Left renal cortex interstitium (tissue), 4 donors: ENCODE measurements around the gene EHBP1. TPM values are rescaled to one million over a fixed set of nuclear protein-coding genes. Genes with fewer than 3 reads are reported as not detected.

Experiments used
- DNase-seq, 4 donors: peaks; one replicate each; pipeline ENCODE4 v3.0.0-alpha.2; 2013; ENCODE audit warnings: low read depth in 4 of 4, low spot score in 2 of 4, missing footprints in 1 of 4
- polyA plus RNA-seq, 4 donors: library from polyadenylated mRNA; unstranded; fragments of 120-200 nt; gene quantifications; one replicate each; pipeline ENCODE4 v1.2.1, GENCODE V29; 2013; ENCODE audit not compliant: insufficient read length in 4 of 4

Gene EHBP1
- polyA plus RNA-seq, 4 donors, result 40.8 to 55.7 (median 46.5) TPM

DNA sequence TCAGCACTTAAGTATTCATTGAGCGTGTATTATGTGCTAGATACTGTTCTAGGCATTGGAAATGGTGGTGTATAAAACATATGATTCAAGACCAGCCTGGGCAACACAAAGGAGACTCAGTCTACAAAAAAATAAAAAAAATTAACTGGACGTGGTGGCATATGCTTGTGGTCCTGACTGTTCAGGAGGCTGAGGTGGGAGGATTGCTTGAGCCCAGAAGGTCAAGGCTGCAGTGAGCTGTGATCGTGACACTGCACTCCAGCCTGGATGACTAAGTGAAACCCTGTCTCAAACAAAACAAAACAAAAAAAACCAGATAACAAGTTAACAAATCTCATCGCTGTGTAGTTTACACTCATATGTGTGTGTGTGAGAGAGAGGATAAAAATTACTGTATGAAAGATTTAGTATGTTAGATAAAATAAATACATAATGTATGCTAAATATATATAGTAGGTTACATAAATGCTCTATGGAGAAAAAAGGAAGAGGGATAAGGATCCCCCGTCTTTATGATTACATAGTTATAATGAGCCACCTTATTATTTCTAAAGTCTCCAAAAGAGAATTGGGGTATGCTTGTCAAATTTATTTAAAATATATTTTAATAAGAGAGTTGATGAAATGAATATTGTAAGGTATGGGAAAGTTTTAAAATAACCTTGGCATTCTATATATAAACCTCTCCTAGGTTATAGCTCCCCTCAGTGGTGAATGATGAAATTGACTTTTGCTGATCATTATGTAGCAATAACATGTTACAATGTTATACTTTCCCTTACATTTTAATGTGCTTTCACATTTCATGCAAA lies 69.2 kb downstream of the EHBP1 start:
- DNase-seq, result peak in 2 of 4 donors; percentile 29 to 36

DNA sequence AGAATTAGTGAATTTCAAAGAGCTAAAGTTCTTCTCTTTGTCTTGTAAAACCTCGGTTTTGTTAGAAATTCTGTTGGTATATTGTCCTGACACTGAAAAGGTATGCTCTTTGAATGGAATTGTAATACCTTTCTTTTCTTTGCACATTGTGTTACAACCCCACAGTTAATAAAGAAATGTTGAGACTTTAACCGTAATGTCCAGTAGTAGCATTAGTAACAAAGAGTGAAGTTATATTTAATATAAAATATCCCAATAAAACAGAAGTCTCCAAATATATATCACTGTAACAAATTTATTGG lies 69.8 kb downstream of the EHBP1 start:
- no peak for DNase-seq

- no peak for DNase-seq
Measured at GRCh38 chr2:62783679-62784078, 78.2 kb downstream of the EHBP1 start.

GRCh38 chr2:62784341-62784740 lies 78.8 kb downstream of the EHBP1 start:
- no peak for DNase-seq

GRCh38 chr2:62785216-62785615 lies 79.7 kb downstream of the EHBP1 start:
- DNase-seq, result no peak

- no peak for DNase-seq
Measured at GRCh38 chr2:62785810-62786597, 80.5 kb downstream of the EHBP1 start.

GRCh38 chr2:62787386-62787785 lies 81.9 kb downstream of the EHBP1 start:
- DNase-seq, result peak in 1 of 4 donors; percentile 20

DNA sequence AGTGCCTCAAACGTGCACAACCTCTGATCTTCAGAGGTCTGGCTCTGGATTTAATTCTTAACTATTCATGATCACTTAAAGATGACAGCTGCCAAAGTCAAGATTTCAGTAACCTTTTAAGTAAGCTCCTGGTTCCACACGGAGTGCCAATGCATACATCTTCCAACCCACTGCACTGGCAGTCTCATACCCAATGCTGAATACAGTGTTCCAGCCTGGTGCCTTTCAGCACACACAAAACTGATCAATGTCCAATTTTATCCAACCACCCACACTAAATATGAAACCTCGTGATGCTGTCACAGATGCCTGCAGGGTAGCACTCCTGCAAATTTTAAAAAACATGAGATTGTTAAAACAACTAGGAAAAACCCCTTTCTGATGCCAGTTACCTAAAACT lies 84.0 kb downstream of the EHBP1 start:
- DNase-seq, result no peak

GRCh38 chr2:62789918-62790317 lies 84.4 kb downstream of the EHBP1 start:
- DNase-seq, result no peak

GRCh38 chr2:62792408-62792807 lies 86.9 kb downstream of the EHBP1 start:
- no peak for DNase-seq

- DNase-seq, result no peak
Measured at GRCh38 chr2:62793213-62793612, 87.7 kb downstream of the EHBP1 start.

GRCh38 chr2:62794791-62795190 lies 89.3 kb downstream of the EHBP1 start:
- DNase-seq, result no peak

DNA sequence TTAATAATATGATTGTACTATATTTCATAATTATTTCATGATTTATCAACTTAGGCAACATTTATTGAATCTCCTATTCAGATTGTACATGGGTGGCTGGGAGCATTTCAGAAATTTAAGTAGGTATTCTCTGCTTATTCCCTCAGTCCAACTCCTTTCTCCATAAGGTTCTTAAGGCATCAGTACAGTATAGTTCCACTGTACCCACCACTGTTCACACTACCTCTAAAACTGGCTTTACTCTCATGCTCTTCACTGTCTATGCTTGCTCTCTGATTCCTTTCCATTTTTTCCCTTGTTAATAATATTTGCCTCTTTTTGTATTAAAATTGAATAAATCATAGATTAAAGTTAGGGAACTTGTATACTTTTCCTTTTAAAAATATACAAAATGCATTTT lies 89.8 kb downstream of the EHBP1 start:
- DNase-seq, result no peak

DNA sequence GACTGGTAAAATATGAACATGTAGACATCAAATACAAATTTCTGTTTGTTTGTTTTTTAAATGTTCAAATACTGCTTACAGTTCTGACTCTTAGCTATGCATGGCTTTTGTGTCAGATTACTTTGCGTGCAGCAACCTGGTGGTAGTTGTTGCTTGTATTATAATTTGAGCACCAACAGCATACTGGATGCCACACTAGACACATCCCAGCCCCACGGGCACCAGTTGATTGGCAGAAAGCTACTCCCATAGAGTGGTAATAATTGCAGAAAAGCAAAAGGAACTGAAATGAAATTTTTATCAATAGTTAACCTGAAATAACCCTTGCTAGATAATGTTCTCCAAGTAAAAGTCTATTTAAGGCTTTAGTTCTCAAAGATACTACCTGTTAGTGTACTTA lies 91.6 kb downstream of the EHBP1 start:
- DNase-seq, result no peak

- no peak for DNase-seq
Measured at GRCh38 chr2:62800618-62801017, 95.1 kb downstream of the EHBP1 start.

DNA sequence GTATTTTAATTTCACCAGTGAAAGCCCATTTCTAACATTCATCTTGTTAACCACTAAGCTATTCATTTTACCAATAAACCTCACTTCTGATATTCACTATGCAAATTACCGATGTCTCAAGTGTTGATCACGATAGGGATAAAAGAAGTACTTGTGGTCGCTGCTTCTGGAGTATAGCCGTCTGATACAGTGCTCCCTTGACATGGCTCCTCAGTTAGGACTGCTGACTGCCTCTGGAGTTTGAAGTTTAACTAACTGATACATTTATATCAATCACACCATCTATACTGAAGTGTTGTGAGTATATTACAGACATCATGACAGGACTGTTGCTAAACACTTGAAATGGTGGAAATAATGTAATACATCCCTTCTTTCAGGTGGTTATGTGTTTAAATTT lies 95.6 kb downstream of the EHBP1 start:
- DNase-seq, result no peak

DNA sequence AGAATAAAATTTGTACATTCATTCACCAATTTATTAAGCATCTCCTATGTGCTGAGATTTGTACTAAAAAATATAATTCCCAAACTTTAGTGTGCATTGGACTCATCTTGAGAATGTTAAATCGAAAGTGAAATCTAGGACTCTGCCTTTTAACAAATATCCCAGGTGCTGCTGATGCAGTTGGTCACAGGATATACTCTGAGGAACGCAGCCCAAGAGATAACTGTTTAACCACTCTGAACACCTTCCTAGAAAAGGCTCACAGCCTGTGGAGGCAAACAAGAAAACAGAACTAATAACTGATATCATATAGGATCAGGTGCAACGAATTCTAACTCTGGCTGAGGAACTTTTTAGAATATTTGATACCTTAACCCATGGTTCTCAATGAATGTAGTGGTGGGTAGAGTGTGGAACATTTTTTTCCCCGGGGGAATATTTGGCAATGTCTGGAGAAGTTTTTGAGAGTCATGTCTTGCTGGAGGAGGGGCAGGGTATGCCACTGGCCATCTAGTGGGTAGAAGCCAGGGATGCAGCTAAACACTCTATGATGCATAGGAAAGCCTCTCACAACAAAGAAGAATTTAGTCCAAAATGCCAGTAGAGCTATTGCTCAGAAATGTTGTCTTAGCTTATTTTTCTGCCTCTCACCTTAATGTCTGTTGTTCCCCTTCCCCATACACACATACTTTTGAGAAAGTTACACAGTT lies 96.5 kb downstream of the EHBP1 start:
- DNase-seq, result no peak

DNA sequence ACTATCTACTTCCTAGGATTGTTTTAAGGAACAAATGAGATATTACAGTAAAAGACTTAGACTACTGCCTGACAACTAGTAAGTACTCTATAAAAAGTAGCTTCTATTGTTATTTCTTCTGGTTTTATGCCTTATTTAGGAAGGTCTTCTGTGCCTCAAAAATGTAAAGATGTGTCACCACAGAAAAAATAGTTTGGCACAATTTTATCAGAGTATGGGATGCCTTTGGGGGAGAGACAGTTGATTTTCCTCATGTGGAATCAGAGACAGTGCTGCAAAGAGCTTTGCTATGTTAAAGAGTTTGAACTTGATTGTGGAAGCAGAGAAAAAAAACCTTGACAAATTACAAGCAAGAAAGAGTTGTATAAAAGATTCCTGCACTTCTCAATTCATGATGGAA lies 98.4 kb downstream of the EHBP1 start:
- DNase-seq, result no peak

- no peak for DNase-seq
Measured at GRCh38 chr2:62806231-62806630, 100.7 kb downstream of the EHBP1 start.

DNA sequence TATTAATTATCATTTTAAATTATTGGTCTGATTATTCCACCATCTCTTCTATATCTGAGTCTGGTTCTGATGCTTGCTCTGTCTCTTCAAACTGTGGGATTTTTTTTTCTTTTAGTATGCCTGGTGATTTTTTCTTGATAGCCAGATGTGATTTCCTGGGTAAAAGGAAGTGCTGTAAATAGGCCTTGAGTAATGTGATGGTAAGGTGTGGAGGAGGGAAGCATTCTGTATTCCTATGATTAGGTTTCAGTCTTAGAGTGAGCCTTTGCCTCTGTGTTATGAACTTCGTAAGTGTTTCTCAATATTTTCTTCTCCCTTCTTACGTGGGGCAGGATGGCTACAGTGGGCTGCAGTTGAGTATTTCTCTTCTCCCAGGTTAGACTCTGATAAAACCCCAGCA lies 103.0 kb downstream of the EHBP1 start:
- no peak for DNase-seq

- no peak for DNase-seq
Measured at GRCh38 chr2:62811086-62811485, 105.6 kb downstream of the EHBP1 start.

DNA sequence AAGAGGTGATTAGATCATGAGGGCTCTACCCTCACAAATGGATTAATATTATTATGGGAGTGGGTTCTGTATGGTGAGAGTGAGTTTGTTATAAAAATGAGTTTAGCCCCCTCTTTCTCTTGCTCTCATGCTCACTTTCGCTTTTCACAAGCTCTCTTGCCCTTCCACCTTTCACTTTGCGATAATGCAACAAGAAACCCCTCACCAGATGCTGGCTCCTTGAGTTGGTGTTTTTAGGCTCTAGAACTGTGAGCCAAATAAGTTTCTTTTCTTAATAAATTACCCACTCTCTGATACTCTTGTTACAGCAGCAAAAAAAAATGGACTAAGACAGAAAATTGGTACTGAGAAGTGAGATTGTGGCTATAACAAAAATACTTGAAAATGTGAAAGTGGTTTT lies 106.5 kb downstream of the EHBP1 start:
- DNase-seq, result no peak
